Prostate gland (tissue), 2 donors: ENCODE data around the gene KCNK18.

Experiments used
- CTCF ChIP-seq, 4 experiments: fragments of 200-600 bp in 2 of 4; fragments of 450-650 bp in 2 of 4; sonication (generic) in 2 of 4; IDR thresholded peaks; 1 replicate in 3 of 4; 2 replicates in 1 of 4; pipeline ENCODE4 v1.5.1; 2016 to 2019; ENCODE audit warnings: antibody characterized with exemption in 4 of 4, mild to moderate bottlenecking in 2 of 4, moderate library complexity in 2 of 4
- POLR2A ChIP-seq: fragments of 450-650 bp; IDR thresholded peaks from one replicate; pipeline ENCODE4 v1.6.1; 2016; ENCODE audit warnings: antibody characterized with exemption, mild to moderate bottlenecking
- POLR2AphosphoS5 ChIP-seq: sonication (generic); formaldehyde crosslinking; IDR thresholded peaks from one replicate; pipeline ENCODE4 v1.6.1; 2017; ENCODE audit warnings: antibody characterized with exemption

GRCh38 chr10:117259279-117259678, 62.0 kb downstream of the KCNK18 start:
- TF ChIP-seq CTCF (IDR thresholded peaks at IDR 0.05) (no peak), POLR2A (no peak), POLR2AphosphoS5 (no peak)
